Breast epithelium (tissue), 3 donors: ENCODE data around the gene SSH2.

ENCODE experiments used
- CTCF ChIP-seq, 3 donors: fragments of 450-650 bp; IDR thresholded peaks; one replicate each; pipeline ENCODE4 v1.5.1; 2016 to 2017; ENCODE audit warnings: antibody characterized with exemption in 3 of 3, mild to moderate bottlenecking in 3 of 3, moderate library complexity in 3 of 3
- POLR2A ChIP-seq: fragments of 450-650 bp; IDR thresholded peaks from one replicate; pipeline ENCODE4 v1.6.1; 2016; ENCODE audit warnings: antibody characterized with exemption, mild to moderate bottlenecking, moderate library complexity
- POLR2AphosphoS5 ChIP-seq, 3 donors: sonication (generic); formaldehyde crosslinking; IDR thresholded peaks; one replicate each; pipeline ENCODE4 v1.6.1; 2017; ENCODE audit warnings: antibody characterized with exemption in 3 of 3

GRCh38 chr17:29782917-29783316, 147.1 kb downstream of the SSH2 start:
- TF ChIP-seq CTCF (IDR thresholded peaks at IDR 0.05) (no peak), POLR2AphosphoS5 (IDR thresholded peaks at IDR 0.05) (no peak), POLR2A (no peak)
